NCI-H187 (cell line): ENCODE results near the gene NPLOC4.

Source experiments
- DNase-seq, 2 experiments: peaks; one replicate each; lab custom pipeline; 2025; lab: John Stamatoyannopoulos, UW

NPLOC4 gene

DNA sequence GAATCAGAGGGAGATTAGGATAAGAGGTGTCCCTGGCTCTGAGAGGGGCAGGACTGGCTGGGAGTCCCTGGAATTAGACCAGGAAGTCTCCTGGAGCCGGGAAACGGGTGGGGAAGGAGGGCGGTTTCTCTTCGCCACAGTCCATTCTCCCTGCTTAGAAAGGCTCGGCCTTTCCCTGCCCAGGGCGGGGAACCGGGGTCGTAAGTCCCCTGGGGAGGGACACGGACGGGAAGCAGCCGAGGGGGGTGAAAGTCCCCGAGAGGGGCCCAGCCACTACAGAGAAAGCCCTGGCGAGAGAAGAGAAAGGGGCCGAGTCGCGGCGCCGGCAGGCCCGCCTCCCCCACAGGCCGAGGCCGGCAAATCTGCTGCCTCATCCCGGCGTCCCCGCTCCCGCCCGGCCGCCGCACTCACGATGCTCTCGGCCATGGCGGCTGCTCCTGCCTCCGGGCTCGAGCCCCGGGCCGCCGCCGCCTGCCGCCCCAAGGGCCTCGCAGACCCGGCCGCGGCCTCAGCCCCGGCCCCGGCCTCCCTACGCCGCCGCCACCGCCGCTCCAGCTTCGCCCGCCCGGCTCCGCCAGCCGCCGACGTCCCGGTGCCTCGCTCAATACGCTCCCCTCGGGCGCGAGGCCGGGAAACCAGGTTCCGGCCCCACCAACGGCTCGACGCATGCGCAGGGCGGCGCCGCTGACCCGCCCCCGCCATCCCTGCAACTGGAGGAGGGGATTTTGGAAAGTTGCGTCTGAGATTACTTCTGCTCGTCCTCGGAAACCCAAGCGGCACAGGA, at the start of gene NPLOC4, which contains the start of gene TSPAN10:
Gene NPLOC4, minus strand, starts transcription at position 608 of the 784 bp plus-strand sequence. Its CDS starts 182 bp downstream, at position 426.
Gene TSPAN10, plus strand, starts transcription at position 692 of the 784 bp plus-strand sequence. CDS start 5,217 bp downstream, outside the sequence.
- DNase-seq: peak; percentile 34 to 60

DNA sequence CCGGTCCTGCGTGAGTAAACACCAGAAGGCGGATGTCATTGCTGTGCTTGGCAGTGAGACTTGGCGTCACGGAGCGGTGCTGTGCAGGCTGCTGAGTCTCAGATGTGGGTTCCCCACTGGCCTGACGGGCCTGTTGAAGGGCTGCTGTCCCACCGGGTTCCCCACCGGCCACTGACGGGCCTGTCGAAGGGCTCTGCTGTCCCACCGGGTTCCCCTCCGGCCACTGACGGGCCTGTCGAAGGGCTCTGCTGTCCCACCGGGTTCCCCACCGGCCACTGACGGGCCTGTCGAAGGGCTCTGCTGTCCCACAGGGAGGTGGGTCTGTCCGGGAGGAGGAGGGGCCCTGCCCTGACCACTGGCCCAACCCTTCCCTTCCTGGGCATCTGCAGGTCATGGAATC, 49.7 kb upstream of the NPLOC4 start:
- DNase-seq: no peak

DNA sequence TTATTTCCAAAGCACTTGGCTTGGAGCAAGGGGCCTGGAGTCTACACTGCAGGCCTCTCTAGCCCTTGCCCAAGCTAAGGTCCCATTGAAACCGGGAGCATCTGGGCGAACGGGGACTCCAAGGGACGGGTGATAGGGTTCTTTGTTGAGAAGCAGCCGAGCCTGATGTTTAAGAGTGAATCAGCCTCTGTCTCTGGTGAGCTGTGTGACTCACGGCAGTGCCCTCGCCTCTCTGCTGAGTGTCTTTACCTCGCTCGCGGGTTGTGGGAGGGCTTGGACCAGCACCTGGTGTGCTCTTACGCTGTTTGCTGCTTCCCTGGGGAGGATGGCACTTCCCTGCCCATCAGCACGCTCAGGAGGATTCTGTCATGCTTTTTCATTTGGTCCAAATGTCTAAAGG, 48.2 kb upstream of the NPLOC4 start:
- no peak for DNase-seq

DNA sequence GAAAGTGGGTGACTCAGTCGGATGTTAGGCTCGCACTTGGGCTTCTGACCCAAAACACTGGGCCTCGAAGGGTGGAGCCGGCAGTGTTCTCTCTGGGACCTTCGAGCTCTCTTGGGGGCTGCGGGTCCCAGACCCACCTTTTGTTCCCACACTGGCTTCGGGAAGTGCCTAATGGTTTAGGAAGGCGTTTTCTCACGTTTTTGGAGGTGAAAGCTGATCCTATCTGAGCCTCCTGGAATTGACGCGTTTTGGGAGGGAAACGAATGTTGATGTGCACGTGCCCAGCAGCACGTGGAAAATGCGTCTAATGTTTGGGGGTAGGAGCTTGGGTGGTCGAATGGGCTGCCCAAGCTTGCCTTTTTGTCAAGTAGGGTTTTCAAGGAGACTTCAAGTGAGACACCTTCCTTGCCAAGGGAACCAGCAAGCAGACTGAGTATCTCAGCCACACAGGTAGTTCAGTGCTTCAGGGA, 47.6 kb upstream of the NPLOC4 start:
- no peak for DNase-seq

DNA sequence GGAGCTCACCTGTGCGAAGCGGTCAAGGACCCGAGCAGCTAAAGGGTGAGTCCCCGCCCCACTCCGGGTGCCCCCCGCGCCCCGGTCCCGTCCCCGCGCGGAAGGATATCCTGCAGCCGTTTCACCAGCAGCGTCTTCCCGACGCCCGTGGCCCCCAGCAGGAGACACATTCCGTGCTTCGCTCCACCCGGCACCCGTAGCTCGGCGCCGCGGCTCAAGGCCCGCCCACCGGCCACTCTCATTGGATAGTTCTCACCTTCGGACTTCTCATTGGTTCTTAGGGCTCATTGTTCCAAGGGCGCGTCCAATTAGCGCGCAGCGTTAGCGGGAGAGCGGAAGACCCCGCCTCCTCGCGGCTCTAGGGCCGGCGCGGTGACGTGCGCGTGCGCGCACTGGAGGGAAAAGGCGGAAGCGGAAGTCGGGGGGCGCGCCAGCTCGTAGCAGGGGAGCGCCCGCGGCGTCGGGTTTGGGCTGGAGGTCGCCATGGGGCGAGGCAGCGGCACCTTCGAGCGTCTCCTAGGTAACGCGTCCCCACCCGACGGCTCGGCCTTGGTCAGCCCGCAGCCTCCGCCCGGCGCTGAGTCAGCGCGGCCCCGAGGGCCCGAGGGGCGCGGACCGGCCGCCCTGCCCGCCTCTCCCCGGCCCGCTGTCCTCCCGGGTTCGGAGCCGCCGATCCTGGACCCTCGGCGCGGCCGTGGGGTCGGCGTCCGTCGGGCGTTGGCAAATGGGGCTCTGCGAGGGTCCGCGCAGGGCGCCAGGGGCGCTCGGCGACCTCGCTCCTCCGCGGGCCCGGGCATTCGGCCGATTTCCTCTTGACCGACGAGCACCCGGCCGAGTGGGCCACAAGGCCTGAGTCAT, 46.9 kb upstream of the NPLOC4 start, which contains the start of the genes ARL16 and HGS:
Gene ARL16, minus strand, starts transcription at position 214 of the 858 bp plus-strand sequence. Its CDS starts 44 bp downstream, at position 170.
Gene HGS, plus strand, starts transcription at position 428 of the 858 bp plus-strand sequence. Its CDS starts 56 bp downstream, at position 484.
- DNase-seq: peak; percentile 97 to 98

DNA sequence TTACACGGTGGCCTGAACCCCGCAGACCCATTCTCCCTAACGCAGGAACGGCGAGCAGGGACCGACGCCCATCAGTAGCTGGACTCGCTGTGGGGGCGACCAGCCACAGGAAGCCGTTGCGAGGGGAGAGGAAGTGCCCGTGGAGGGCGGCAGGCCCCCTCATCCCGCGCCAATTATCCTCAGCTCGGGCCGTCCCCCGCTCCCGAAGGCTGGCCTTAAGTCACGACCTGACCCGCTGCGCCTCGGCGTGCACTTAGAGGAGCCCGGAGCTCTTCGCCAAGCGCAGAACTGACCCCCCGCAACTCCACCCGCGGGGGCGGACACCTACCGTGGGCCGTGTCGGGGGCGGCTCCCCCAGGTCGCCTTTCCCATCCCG, 46.3 kb upstream of the NPLOC4 start:
- no peak for DNase-seq

DNA sequence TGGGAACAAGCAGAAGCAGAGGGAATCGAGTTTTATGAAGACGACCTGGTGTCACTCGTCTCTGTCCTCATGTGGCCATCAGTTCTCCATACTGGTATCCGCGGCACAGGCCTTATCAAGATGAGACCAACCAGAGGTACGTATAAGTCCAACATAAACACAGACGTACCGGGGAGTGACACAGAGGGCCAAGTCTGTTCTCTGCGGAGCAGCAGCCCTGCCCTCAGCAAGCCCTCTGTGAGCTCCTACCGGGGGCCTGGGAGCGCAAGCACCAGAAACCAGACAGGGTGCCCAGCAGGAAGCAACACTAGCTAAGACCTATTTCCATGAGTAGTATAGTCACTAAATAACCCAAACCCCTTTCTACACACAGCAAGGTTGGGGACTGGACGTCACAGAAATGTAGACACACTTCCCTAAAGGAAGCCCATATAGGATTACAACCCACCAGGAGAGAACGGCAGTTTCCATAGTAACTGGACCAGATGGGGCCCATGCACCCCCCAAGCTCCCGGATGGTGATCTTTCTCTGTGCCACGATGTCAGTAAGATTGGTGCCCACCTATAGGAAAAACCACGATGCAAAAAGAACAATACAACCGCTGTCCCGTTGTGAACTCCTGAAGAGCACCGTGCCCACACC, 45.8 kb upstream of the NPLOC4 start:
- no peak for DNase-seq

DNA sequence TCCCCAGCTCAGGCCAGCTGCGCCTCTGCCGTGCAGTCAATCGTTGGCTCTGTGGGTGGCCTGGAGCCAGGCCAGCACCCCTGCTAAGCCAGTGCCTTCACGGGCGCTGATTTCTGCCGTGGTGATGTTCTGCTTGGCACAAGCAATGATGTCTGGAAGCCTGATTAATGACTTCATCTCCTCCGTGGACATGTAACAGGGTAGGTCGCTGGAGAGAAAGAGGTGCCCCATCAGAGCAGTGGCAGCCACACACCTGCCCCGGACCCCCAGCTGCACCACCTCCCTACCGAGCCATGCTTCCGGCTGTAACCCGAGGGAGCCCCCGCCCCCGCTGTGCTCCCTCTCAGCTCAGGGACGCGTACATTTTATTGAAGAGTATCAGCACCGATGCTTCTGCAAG, 44.8 kb upstream of the NPLOC4 start:
- no peak for DNase-seq

DNA sequence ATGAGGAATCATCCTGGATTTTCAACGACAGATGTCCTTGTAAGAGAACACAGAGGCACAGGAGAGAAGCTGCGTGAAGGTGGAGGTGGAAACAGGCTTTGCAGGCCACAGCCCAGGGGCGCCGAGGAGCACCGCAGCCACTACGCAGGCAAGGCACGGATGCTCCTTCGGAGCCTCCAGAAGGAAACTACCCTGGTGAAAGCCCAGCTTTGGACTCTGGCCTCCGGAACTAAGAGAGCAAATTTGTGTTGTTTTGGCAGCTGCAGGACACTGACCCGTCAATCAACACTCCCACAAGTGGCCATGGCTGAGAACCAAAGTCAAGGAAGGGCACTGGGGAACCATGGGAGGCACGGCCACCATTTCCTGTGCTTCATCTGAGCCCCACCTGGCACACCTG, 43.2 kb upstream of the NPLOC4 start:
- DNase-seq: no peak

DNA sequence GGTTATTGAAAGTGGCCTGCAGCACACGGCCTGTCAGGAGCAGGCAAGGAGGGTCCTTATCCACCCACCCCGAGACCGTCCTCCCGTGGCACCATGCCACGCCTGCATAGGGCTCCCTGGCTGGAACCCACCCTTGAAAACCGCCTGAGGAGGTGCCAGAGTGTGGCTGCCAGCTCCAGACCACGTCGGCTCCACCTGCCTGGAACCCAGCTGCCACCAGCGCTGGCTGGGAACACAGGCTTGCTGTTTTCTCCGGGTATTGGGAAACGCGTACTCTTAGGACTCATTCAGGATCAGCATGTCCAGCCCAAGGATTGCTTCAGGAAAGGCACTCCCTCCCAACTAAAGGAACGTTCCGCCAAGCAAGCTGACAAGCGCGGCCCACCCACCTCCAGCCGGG, 40.0 kb upstream of the NPLOC4 start:
- no peak for DNase-seq

DNA sequence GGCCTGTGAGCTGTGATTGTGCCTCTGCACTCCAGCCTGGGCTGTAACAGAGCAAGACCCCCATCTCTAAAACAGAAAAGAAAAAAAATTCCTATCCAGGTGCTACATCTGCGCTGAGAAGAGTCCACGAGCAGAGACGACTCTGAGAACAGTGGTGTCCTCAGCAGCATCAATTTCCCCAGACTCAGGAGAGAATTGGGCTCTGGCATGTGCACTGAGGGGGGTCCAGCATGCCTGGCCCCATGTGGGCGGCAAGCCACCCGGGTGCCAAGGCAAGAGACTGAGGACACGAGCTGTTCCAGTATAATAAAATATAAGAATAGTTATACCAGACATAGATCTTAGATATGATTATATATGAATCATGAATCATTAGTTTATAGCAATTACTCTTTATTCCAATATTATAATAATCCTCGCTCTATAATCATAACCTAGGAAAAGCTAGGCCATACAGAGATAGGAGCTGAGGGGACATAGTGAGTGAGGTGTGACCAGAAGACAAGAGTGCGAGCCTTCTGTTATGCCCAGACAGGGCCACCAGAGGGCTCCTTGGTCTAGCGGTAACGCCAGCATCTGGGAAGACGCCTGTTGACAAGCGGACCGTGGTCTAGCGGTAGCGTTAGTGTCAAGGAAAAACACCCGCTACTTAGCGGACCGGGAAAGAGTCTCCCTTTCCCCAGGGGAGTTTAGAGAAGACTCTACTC, 38.8 kb upstream of the NPLOC4 start:
- peak in 1 of 2 experiments; percentile 9 for DNase-seq

DNA sequence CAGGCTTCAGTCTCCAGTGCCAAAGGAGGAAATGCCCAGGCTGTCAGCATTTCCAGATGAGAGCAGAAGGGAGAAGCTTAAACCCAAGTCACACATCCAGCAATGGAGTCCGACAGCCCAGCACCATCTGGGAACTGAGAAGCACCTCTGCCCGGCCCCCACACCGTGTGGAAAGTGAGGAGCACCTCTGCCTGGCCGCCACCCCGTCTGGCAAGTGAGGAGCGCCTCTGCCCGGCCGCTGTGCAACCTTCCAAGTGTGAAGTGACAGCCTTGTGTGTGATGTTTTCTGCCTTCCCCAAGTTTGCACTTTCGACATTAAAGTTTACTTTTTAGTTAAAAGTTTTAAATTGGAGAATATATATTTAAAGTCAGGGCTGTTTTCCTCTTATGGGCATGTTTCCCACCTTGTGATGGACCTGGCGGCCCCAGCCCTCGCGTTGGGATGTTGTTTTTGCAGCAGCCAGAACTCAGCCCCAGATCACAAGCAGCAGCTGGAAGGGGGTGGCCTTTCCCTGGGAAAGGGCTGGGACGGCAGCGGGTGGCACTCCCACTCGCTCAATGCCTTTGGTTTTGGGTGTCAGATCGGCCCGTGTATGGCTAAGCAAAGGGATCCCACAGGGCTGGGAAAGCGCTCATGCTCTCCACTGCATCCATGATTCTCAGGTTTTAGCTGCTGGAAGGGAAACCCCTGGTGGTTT, 36.8 kb upstream of the NPLOC4 start:
- no peak for DNase-seq

DNA sequence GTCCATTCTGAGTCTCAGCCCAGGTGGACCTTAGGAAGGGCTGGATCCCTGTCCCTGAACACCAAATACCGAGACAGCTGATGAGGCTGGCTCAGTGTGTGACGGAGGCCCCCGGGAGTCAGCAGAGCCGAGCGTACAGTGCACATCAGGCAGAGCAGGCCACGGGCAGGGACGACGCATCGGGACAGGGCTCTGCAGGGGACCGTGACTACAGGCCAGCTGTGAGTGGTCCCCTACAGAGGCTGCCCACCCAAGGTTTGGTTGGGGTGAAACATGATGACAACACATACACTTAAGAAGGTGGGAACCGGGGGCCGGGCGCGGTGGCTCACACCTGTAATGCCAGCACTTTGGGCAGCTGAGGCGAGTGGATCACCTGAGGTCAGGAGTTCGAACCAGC, 36.0 kb upstream of the NPLOC4 start:
- no peak for DNase-seq

DNA sequence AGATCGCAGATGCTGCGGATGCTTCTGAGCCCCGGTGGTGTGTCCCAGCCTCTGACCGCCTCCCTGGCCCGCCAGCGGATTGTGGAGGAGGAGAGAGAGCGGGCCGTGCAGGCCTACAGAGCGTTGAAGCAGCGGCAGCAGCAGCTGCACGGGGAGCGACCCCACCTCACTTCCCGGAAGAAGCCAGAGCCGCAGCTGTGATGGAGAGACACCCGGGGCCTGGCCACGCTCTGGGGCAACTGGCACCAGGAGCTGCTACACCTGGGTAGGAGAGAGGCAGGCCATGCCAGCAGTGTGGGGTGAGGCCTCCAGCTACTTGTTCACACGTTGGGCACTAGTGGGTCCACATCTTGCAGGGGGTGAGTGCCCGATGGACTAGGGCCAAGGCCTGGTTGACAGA, 35.6 kb upstream of the NPLOC4 start:
- no peak for DNase-seq

DNA sequence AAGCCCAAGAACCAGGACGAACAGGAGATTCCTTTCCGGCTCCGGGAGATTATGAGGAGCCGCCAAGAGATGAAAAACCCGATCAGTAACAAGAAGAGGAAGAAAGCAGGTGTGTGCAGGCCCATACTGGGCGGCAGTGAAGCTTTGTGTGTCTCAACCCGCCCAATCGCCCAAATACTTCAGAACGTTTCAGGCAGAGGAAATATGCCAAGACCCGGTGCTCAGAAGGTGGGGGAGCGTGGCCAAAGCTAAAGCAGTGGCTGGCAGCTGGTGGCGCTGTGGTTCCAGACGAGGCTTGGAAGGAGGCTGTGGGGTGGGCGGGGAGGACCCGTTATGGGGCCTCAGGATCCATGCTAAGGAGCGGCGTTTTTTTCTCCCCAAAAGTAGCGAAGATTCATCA, 30.8 kb upstream of the NPLOC4 start:
- DNase-seq: no peak

DNA sequence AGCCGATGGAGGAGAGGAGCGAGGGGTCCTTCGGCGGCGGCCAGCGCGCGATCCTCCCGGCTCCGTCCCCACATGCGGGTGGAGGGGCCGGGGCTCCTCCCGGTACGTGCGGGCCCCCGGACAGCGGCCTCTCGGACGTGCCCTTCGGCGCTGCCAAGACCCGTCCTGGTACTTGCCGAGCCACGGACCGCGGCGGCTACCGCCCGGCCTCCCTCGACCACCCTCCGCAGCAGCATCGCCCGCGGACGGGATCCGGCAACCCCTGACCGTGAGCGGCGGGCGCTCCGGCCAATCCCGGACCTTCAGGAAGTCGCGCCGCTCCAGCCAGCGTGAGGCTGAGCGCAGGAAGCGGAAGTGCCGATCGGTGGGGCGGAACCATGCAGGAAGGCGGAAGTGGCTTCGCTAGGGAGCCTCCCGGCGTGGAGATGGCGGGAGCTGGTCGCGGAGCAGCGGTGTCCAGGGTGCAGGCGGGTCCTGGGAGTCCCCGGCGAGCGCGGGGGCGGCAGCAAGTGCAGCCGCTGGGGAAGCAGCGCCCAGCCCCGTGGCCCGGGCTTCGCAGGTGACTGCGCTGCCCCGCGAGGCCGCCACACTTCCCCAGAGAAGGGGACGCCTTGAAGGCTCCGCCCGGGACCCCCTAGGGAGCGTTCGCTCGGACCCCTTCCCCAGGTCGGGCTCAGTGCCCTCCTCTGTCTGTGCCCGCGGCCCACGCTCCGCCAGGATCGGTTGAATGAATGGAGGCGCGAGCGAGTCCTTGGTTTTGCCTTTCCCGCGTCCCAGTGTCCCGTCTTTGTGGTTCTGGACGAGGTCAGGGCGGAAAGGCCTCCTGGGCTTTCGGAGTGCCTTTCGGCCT, 29.7 kb upstream of the NPLOC4 start, which contains the start of the genes CCDC137 and OXLD1:
Gene CCDC137, plus strand, starts transcription at position 396 of the 850 bp plus-strand sequence. Its CDS starts 30 bp downstream, at position 426.
Gene OXLD1, minus strand, starts transcription at position 264 of the 850 bp plus-strand sequence. Its CDS starts 28 bp downstream, at position 236.
- peak; percentile 73 to 87 for DNase-seq

DNA sequence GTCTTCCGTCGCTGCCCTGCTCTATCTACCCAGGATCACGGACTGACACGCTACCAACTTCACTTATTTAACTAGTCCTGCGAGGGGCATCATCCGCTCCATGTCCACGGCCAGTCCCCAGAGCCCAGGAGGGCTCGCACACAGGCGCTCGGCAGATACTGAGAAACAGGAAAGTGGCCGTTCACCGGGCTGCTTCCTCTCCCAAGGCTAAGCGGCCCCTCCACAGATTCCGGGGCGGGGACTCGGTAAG, 29.1 kb upstream of the NPLOC4 start:
- DNase-seq: no peak

DNA sequence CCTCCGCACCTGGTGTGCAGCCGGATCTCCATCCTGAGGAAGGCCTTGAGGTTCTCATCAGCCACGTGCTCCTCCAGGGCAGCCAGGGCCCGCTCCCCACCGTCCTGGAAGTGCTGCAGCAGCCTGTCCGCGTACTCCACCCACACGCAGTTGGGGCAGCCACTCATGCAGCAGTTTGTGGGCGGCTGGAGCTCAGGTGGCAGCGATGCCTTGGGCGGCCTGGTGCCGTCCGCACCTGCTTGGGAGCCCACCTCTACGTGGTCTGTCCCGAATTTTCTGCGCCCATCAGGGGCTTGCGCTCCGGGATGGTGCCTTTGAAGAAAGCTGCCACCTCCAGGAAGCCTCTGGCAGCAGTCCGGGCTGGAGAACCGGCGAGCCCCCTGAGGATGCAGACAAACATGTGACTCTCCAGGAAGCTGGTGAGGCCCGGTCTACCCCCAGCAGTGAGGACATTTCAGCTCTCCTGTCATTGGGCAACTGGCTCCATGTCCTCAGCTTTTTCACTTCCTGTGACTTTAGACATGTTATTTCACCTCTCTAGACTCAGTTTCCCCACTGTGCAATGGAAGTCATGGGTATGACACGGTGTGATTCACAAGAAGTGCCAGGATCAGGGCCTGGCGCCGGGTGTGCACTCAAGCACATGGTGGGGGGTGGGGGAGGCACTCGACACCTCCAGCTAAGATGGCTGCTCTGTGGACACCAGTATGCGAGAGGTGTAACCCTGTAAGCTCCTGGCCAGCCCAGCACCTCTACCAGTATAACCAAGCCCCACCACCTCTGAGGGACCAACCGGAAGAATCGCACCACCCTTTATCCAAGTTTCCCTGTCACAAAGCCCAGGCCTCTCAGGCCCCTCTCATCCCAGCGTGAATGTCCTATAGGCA, 28.5 kb upstream of the NPLOC4 start:
- DNase-seq: no peak

DNA sequence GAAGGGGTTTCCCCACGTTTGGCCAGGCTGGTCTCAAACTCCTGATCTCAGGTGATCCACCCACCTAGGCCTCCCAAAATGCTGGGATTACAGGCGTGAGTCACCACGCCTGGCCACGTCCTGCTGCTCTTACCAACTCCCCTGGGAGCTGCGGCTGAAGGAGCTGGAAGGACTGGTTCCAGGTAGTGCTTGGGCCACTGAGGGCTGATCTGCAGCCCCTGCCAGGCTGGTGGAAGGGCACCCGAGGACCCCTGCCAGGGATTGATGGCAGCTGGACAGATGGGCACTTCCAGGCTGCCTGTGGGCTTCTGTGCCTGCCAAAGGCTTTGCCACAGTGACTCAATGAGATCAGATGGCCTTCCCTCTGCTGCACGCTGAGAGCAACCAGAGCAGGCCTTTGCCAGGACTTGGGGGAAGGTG, 27.1 kb upstream of the NPLOC4 start:
- no peak for DNase-seq
